ENCODE measurements around the gene LOXL3. TPM values are rescaled to one million over a fixed set of nuclear protein-coding genes. Genes with fewer than 3 reads are reported as not detected.

LOXL3 gene
- total RNA-seq, 2 experiments from 2014 or later = 0.21 to 0.98 TPM

DNA sequence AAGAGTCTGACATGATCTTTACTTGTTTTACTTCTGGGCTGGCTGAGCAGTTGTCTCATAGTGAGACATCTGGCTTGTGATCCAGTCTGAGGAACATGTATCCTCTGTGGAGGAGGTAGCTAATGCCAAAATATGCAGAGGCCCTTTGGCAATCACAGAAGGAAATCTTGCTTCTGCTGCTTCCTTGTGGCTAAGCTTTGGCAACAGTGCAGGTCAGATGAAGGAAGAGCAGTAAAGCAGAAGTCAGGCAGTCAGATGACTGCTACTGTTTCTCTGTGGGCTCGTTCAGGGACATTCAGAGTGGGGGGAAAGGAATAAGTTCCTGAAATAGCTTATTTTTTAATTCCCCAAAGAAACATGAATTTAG is 23.1 kb upstream of the LOXL3 start:
- Histone ChIP-seq H3K9me3 (ENCODE audit: low read length) (no peaks in the 10 kb centered on the region), H3K27ac (ENCODE audit: low read depth, low read length, poor library complexity, severe bottlenecking) (no peak overlapping the region), H3K9me2 (ENCODE audit: insufficient read depth, low read length) (no peaks in the 10 kb centered on the region), H4K20me1 (ENCODE audit: insufficient read depth, low read length) (no peaks in the 10 kb centered on the region), H3K4me2 (ENCODE audit: low read length) (no peak overlapping the region), H2AFZ (ENCODE audit: low read length) (peak overlapping the region; percentile 25; the same call in 1 of the 2 replicates), H3K79me2 (ENCODE audit: insufficient read depth, low read depth, low read length) (no peaks in the 10 kb centered on the region), H3K4me3 (ENCODE audit: low read depth, low read length, poor library complexity, severe bottlenecking) (no peak overlapping the region), H3K4me1 (ENCODE audit: insufficient read depth, low read length, poor library complexity, severe bottlenecking) (peaks cover 18% of the 10 kb centered on the region), H3K36me3 (ENCODE audit: insufficient read depth, low read length) (no peaks in the 10 kb centered on the region)
- intact Hi-C loops (cut with micrococcal nuclease; ENCODE audit: unreplicated experiment) = no loop called here
- POLR2A ChIA-PET = interaction anchor here (0.6 to 1.9 kb wide), 5 partner anchors 9 to 634 kb away, joined by 3 to 15 read pairs (median 3); partner anchors contain the start of genes C2orf81 and WDR54
- no peak for DNase-seq (ENCODE audit: low spot score)
- CTCF ChIA-PET (ENCODE audit: unreplicated experiment) = interaction anchor here (1.0 kb wide), 1 partner anchor 12 kb away, joined by 4 read pairs; no protein-coding TSS in a partner anchor
- TF ChIP-seq, protein P1, sequence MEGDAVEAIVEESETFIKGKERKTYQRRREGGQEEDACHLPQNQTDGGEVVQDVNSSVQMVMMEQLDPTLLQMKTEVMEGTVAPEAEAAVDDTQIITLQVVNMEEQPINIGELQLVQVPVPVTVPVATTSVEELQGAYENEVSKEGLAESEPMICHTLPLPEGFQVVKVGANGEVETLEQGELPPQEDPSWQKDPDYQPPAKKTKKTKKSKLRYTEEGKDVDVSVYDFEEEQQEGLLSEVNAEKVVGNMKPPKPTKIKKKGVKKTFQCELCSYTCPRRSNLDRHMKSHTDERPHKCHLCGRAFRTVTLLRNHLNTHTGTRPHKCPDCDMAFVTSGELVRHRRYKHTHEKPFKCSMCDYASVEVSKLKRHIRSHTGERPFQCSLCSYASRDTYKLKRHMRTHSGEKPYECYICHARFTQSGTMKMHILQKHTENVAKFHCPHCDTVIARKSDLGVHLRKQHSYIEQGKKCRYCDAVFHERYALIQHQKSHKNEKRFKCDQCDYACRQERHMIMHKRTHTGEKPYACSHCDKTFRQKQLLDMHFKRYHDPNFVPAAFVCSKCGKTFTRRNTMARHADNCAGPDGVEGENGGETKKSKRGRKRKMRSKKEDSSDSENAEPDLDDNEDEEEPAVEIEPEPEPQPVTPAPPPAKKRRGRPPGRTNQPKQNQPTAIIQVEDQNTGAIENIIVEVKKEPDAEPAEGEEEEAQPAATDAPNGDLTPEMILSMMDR (conservative IDR thresholded peaks at IDR 0.05; ENCODE audit: low read length) = no peak
- TF ChIP-seq EZH2phosphoT487 (IDR thresholded peaks at IDR 0.05; ENCODE audit: borderline replicate concordance, low read depth, low read length) = no peak
- BruUV-seq (replicated peaks) = no TSS peak

DNA sequence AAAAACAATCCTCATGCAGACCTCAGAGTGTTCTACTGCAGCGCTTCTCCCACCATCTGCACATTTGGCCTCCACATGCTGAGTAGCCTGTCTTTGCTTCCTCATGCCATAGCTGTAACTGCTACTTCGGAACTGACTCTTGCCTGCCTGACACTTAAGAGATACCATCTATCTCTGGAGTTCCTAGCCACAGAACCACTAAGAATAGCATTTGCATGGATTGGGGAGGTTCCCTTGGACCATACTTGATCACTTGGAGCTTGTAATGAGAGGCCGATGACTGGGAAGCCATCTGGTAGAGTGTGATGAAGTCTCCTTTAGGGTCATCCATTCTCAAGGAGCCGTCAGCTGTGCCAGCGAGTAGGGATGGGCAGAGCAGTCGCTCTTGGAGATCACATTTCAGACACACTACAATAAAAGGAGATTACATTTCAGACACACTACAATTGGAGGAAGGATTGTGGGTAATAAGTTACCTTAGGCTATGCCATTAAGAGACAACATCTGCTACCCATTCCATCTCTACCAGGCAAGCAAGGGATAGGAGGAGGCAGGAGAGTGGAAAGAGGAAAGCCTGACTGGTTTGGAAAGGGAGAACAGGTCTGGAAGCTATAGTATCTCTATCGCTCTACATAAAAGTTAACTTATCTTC is 22.6 kb upstream of the LOXL3 start:
- Histone ChIP-seq H3K27ac (ENCODE audit: low read depth, low read length, poor library complexity, severe bottlenecking) (no peak overlapping the region), H3K4me1 (ENCODE audit: insufficient read depth, low read length, poor library complexity, severe bottlenecking) (peaks cover 20% of the 10 kb centered on the region), H3K4me3 (ENCODE audit: low read depth, low read length, poor library complexity, severe bottlenecking) (no peak overlapping the region), H4K20me1 (ENCODE audit: insufficient read depth, low read length) (no peaks in the 10 kb centered on the region), H3K36me3 (ENCODE audit: insufficient read depth, low read length) (no peaks in the 10 kb centered on the region), H3K9me3 (ENCODE audit: low read length) (no peaks in the 10 kb centered on the region), H3K4me2 (ENCODE audit: low read length) (no peak overlapping the region), H2AFZ (ENCODE audit: low read length) (no peak overlapping the region), H3K9me2 (ENCODE audit: insufficient read depth, low read length) (no peaks in the 10 kb centered on the region), H3K79me2 (ENCODE audit: insufficient read depth, low read depth, low read length) (no peaks in the 10 kb centered on the region)
- intact Hi-C loops (cut with micrococcal nuclease; ENCODE audit: unreplicated experiment) = no loop called here
- CTCF ChIA-PET (ENCODE audit: unreplicated experiment) = interaction anchor here (0.6 to 1.0 kb wide), 2 partner anchors 11 to 31 kb away, joined by 3 read pairs; no protein-coding TSS in a partner anchor
- TF ChIP-seq, protein P1 (conservative IDR thresholded peaks at IDR 0.05; ENCODE audit: low read length) = no peak
- TF ChIP-seq EZH2phosphoT487 (IDR thresholded peaks at IDR 0.05; ENCODE audit: borderline replicate concordance, low read depth, low read length) = no peak
- POLR2A ChIA-PET = interaction anchor here (0.6 to 1.9 kb wide), 7 partner anchors 9 to 635 kb away, joined by 3 to 15 read pairs (median 3); partner anchors contain the start of genes C2orf81 and WDR54
- no TSS peak for BruUV-seq (replicated peaks)
- no peak for DNase-seq (ENCODE audit: low spot score)

DNA sequence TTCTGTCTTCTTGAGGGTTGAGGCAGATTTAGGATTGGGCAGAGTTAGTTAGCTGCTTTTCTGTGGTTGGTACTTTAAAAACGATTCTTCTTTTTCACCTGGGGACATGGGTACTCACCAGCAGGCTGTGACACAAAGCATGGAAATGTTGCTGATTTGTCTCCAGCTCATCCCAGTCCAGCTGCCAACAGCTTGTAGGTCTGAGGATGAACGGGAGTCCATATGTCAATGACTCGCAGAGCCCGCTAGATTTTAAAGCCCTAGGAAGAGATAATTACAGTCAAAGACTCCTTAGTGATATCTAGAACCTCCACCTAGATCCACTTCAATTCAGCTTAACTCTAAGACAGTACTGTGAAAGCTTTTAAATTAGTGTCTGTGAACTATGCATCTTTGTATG is 21.6 kb upstream of the LOXL3 start:
- intact Hi-C loops (cut with micrococcal nuclease; ENCODE audit: unreplicated experiment) = no loop called here
- BruUV-seq (replicated peaks) = no TSS peak
- POLR2A ChIA-PET = interaction anchor here (0.6 to 1.6 kb wide), 7 partner anchors 10 to 653 kb away, joined by 3 to 7 read pairs (median 3); no protein-coding TSS in a partner anchor
- no peak for DNase-seq (ENCODE audit: low spot score)
- H3K79me2 ChIP-seq (ENCODE audit: insufficient read depth, low read depth, low read length) = no peaks in the 10 kb centered on the region
- H3K4me2 ChIP-seq (ENCODE audit: low read length) = no peak overlapping the region
- H2AFZ ChIP-seq (ENCODE audit: low read length) = no peak overlapping the region
- H3K36me3 ChIP-seq (ENCODE audit: insufficient read depth, low read length) = no peaks in the 10 kb centered on the region
- H4K20me1 ChIP-seq (ENCODE audit: insufficient read depth, low read length) = no peaks in the 10 kb centered on the region
- H3K4me1 ChIP-seq (ENCODE audit: insufficient read depth, low read length, poor library complexity, severe bottlenecking) = peaks cover 28% of the 10 kb centered on the region
- H3K9me3 ChIP-seq (ENCODE audit: low read length) = no peaks in the 10 kb centered on the region
- H3K9me2 ChIP-seq (ENCODE audit: insufficient read depth, low read length) = no peaks in the 10 kb centered on the region
- no peak overlapping the region for H3K4me3 ChIP-seq (ENCODE audit: low read depth, low read length, poor library complexity, severe bottlenecking)
- TF ChIP-seq, protein P1 (conservative IDR thresholded peaks at IDR 0.05; ENCODE audit: low read length) = no peak
- no peak for TF ChIP-seq EZH2phosphoT487 (IDR thresholded peaks at IDR 0.05; ENCODE audit: borderline replicate concordance, low read depth, low read length)
- no peak overlapping the region for H3K27ac ChIP-seq (ENCODE audit: low read depth, low read length, poor library complexity, severe bottlenecking)
- CTCF ChIA-PET (ENCODE audit: unreplicated experiment) = interaction anchor here (0.6 kb wide), 1 partner anchor 30 kb away, joined by 3 read pairs; no protein-coding TSS in a partner anchor
